ENCODE data around the gene PMFBP1.

DNA sequence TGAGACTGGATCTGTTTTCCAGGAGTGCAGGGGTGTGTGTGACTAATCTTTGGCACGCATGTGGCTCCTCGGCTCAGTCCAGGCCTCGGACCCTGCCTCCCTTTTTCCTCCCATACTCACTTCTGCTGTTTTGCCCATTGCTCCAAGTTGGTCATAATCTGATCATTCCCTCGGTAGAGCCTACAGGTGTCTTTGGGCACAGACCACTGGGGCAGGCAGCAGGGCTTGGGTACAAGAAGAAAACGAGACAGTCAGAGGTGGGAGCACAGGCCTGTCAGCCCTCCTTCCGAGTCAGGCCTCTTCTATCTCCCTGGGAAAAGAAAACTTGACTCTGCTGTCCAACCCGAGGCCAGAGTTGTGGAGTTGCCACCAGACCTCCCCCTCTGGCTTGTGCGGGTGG is 48.5 kb downstream of the PMFBP1 start:
- TF ChIP-seq CTCF (IDR thresholded peaks at IDR 0.05) (no peak), POLR2A (IDR thresholded peaks at IDR 0.05) (no peak)

Measured in uterus (tissue), 2 donors.